ENCODE results near the gene NRXN3.
A peak's percentile ranks its signal among the peaks of the same experiment; 100 is the strongest.
"Not testable (repeated sequence)": the region's sequence is repeated elsewhere in the genome, so short reads cannot be mapped to it uniquely, and the experiment has no call there.

NRXN3 gene

DNA sequence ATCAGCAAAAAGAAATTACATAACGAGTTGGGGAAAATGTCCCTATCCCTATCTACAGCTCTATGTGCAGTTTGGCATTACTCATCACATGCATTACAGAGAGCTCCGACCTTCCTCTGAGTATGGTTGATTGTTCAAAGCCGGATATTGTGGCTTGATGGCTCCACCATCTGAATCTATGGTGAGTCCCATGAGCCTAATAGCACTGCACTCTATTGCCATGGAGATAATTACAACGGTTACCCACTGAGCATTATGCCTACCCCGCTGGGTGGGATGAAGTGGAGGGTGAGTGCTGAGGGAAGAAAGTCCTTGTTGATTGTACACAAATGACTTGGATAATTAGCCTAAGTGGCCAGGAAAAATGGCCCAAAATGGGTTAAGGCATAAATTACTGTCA, 800.5 kb downstream of the NRXN3 start:
- no peak for DNase-seq

DNA sequence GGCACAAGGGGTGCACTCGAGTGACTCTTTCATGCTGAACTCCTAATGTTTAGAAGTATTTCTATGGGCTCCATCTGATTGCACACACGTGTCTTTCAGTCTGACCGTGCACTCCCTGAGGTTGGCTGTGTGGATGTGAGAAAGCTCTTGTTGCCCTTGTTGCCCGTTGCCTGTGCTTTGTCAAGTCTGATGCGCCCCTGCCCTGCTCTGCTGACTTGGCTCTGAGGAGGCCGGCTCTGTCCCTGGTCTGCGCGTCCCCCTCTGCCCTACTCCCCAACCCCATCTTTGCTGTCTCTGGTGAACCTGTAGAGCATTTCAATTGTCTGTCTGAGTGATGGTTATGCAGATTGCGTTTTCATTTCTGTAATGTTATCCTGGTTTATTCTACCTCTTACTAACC, 802.3 kb downstream of the NRXN3 start:
- no peak for DNase-seq

DNA sequence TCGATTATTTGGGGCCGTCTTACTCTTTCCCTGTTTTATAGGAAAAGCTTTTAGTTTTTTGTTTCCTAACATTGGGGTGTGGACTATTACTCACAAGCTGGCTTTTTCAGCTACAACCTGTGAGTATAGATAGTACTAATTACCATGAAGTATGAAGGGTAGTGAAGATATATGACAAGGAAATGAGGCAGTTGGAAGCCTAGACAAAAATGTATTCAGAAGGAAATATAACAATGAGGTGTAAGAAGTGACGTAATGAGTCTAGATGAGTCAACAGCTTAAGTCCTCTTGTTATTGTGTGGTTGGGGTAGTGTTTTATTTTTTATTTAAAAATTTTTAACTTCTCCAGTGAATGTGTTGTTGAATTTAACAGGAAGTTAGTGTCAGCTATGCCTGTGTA, 804.5 kb downstream of the NRXN3 start:
- no peak for DNase-seq

DNA sequence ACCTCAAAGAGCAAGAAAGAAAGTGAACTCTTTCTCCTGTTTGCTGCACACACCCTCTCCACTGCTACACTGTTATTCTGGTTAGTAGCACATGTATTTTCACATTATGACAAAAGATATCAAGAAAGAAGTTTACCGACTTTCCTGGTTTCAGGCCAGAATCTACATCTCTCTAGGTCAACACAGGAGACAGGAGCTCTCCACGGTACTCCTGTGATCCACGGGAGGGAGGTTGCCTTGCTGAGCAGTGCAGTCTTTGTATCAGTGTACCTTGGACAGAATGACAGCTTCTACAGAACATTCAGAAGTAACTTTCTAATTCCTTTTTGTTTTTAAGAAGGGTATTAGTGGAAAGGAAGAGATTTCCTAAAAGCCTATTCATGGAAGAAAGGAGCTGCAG, 805.6 kb downstream of the NRXN3 start:
- DNase-seq: no peak

DNA sequence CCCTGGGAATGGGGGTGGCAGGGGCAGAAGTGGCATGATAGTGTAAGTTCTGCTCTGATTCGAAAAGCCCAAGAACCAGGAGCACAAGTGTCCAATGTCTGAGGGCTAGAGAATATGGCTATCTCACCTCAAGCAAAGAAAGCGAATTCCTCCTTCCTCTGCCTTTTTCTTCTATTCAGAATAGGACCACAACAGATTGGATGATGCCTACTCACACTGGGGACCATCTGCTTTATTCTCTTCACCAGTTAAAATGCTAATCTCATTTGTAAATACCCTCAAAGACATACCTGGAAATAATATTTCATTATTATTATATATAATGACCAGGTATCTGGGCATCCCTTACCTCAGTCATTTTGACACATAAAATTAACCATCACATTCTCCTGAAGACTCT, 808.7 kb downstream of the NRXN3 start:
- no peak for DNase-seq

DNA sequence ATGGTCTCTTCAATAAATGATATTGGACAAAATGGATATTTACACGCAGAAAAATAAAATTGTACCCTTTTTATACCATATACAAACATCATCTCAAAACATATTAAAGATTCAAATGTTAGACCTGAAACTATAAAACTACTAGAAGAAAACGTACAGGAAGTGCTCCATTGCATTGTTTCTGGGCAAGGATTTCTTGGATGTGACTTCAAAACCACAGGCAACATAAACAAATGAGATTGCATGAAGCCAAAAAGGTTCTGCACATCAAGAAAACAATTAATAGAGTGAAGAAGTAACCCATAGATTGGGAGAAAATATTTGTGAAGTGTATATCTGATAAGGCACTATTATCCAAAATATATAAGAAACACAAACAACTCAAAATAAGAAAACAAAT, 812.4 kb downstream of the NRXN3 start:
- no peak for DNase-seq

DNA sequence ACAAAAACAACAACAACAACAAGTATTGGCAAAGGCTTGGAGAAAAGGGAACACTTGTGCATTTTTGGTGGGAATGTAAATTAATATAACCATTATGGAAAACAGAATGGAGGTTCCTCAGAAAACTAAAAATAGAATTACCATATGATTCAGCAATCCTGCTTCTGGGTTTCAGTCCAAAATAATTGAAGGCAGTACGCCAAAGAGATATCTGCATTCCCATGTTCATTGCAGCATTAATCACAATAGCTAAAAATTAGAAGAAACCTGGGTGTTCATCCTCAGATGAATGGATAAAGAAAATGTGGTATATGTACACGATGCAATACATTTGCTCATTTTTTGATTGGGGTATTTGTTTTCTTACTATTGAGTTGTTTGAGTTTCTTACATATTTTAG, 813.0 kb downstream of the NRXN3 start:
- DNase-seq: no peak

DNA sequence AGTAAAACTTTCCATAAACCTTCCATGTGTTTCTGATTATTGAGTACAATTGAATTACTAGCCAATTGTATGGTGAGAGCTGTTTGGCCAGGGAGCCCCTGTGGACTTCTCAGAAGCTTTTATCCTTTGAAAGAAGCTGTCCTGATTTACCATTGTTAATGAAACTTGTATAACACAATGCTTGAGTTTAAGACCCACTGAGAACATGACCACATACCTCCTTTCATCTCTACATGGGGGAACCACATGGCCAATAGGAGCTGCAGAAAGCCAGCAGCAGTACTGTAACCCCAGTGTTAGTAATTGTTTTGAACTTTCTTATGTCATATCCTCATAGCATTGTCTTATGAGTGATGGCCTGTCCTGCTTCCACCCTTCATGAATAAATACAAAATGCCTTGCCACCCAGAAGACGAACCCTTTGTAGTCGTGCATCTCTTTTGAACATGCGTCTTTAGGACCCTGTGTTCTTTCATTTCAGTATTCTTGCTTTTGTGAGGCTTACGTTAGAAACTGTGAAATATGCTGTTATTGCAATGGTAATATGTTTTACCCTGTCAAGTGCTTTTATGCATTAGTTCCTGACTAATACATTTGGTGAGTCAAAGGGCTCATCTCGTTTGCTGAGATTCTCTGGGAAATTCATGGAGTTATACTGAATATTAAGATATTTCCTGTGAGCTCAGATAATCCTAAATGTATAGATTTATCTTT, 815.7 kb downstream of the NRXN3 start:
- no peak for DNase-seq

DNA sequence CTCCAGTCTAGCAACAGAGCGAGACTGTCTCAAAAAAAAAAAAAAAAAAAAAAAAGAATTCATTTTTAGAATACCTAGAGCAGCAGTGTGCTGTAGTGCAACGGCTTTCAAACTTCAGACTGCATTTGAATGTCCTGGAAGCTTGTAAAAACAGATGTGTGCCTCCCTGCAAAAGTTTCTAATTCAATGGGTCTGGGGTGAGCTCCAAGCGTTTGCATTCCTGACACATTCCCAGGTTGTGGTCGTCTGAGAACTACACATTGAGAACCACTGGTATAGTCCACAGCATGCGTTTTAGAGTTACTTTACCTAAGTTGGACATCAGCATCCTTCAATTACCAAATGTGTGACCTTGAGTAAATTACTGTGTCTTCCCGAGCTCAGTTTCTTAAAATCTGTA, 816.8 kb downstream of the NRXN3 start:
- DNase-seq: no peak

DNA sequence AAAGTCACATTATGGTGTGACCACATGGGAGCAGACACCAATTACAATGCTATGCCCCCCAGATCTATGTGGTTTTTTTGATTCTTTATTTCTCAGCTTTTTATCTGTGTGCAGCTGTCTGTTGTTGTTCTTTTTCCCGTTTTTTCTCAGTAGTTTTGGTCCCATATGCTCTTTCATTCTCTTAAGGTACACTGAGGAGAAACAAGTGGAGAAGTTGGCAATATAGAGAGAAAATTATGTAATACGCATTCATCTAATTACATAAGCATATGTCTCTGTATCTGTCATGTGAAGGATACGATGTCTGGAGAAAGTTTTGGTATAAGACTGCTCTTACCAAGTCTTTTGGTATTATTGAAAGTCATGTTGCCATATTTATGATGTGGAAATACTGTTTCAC, 819.0 kb downstream of the NRXN3 start:
- no peak for DNase-seq

DNA sequence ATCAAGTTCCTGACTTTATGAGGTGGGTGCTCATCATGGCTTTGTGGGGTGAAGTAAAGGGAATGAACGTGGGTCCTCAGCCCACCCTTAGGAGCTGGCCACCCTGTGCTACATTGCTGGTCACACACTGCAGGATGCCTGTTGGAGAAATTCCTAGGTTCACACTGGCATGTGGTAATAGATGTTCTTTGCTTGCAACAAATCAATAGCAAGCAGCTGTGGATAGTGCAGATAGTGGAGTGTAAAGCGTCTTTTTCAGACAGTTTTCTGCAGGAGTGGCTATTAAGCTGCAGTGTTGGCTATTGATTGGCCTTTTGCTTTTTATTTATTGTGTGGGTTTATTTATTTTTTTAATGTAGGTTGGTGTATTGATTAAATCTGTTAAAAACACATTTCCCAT, 822.7 kb downstream of the NRXN3 start:
- no peak for DNase-seq

DNA sequence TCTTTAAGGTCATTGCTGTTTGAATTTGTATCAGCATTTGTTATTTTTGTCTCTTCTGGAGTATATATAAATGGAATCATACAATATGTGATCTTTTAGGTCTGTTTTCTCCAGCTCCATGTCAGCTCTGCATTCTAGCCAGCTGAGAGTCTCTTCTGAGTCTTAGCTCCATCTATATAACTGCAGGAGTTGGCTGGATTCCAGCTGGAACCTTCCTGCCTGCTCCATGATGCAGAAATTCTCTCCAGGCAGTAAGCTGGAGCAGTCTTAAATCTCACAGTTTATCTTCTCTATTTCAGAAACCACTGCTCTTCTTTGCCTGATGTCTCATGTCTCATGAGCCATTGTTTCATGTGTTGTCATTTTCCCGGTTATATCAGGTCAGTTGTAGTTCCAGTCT, 827.6 kb downstream of the NRXN3 start:
- no peak for DNase-seq

DNA sequence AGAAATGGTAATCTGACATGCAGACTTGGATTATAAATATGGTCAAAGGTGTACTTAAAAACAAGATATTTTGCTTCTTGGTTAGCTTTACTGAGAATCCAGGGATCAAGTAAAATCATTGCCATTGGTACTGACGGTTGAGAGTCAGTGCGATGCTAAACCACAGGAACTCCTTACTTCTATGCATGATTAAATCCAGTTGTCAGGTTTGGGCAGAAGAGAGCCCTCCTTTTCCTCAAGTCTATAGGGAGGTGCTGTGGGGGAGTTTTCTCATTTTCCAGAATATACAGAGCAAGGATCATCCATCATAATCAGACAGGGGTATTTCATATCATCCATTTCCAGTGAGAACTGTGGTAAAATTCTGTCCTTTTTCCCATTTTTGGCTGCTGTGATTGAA, 839.1 kb downstream of the NRXN3 start:
- DNase-seq: no peak

DNA sequence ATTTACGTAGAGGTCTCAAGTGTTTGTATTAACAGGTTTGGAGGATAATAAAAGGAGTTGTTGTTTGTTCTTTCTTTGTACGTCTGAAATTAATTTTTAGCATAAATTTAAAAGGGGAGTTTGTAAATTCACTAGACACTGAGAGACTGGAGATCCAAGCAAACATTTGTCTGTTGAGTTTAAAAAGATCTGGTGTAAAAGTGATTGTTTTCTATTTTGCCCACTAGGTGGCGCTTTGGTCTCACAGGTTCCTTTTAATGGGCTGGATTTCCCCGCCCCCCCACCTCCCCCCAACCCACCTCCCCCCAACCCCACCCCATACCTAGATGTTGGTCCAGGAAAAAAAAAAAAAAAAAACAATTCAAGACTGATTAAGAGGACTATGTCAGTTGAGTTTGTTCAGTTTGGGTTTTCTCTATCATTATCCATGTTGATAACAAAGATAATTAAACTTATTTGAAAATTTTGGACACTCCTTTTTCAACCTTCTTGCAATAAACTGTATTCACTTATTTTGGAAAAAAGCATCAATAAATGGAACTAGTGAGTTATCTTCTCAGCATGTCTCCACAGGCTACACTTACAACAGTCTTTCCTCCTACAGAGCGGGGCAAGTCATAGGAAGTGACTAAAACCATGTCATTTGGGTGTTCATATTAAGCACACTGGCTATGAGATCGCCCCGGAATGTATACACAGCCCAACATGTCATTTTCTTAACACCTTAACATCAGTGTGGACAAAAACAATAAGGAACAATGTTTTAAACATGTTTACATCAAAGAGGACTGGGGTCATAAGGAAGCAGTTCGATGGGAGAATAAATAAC, 841.1 kb downstream of the NRXN3 start:
- DNase-seq: peak; percentile 10

DNA sequence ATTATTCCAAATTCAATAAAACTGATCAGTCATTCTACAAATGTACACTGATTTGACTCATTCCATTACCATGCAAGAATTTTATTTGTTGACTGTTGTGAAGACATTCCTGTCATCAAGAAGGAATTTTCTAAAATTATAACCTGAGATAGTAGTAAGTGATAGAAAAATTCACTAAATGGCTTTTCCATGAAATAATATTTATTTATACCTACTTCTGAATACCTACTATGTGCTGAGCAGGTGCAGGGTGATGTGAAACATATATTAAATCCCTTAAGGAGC, 841.7 kb downstream of the NRXN3 start:
- DNase-seq: no peak

DNA sequence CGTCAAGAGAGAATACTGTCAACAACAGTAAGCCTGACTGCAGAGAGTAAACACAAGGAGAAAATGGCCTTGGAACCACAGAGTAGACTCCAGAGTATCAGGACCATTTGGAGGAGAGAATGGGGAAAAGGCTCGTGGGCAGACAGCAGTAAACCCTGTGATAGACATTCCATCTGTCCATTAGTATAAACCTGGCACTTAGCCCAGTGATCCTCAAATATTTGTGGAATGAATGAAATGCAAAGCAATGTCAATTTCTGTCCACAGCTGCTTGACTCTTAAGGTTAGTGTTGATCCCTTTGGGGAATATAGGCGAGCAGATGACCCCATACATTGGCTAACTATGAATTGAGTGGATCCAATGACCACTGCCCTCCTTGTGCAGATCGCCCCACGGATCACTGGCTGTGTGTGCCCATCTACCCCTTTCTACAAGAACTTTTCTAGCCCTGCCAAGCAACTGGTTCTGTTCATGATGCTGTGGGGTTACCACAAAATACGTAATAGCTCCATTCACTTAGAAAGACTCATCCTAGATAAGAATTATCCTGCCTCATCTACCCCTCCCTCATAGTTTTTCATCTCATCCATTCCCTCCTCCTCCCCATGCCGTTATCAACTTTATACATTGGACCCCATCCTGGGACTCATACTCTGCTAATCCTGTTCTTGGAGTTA, 846.8 kb downstream of the NRXN3 start:
- no peak for DNase-seq

DNA sequence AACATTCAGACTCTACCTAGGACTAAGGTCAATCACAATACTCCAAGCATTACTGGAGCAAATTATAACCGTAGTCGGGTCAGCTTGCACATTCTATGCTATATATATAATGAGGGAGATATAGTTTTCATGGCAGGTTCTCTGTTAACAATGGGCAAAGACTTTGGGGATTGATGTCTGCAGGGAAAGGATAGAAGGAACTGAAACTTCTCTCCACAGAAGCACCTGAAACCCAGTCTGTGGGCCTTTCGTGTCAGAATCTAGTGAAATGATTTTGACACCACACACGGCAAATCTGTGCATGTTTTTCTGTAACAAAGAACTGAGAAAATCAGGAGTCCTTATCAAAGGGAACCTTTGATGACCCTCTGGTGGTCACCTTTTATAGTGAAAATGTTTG, 847.4 kb downstream of the NRXN3 start:
- no peak for DNase-seq

DNA sequence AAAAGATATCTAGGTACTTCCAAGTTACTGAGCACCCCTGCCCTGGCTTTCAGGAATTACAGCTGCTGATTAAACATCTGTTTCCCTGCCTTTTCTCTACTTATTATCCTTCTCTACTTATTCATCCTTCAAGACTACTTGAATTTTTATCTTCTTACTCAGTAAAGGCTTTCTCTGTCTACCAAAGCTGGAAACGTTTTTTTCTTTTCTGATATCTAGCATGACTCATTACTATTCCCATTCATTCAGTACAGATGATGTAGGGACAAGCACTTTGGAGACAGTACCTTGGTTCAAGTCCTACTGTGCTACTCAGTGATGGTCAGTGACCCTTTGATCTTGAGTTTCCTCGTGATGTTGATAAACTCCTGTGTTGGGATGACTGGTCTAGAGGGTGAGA, 848.7 kb downstream of the NRXN3 start:
- DNase-seq: no peak

DNA sequence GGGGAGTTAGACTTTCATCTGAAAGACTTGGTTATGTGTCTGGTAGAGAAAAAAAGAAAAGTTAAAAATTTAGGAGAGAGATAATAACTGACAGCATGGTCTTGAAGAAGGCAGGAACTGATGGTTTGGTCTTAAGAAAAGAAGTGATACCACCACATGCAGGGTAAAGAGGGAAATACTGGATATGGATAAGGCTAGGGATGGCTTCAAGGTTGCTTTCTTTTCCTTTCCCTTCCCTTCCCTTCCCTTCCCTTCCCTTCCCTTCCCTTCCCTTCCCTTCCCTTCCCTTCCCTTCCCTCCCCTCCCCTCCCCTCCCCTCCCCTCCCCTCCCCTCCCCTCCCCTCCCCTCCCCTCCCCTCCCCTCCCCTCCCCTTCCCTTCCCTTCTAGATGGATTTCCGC, 849.7 kb downstream of the NRXN3 start:
- not testable (repeated sequence) for DNase-seq

DNA sequence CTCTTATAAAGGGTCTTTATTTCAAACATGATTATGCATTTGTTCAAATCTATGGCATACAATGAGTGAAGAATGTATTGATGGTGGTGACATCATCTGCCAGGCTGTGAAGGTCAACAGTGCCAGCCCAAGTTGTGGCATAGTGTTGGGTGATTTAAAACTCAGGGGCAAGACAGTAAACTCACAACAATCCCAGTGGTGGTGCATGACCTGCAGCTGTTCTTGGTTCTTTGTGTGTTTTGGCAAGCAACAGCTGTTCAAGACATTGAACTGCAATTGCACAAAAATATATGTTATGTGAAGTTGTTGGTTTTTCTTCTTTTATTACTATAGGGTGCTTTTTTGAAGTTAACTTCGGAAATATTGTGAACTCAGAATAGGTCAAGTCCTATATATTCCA, 851.6 kb downstream of the NRXN3 start:
- no peak for DNase-seq

DNA sequence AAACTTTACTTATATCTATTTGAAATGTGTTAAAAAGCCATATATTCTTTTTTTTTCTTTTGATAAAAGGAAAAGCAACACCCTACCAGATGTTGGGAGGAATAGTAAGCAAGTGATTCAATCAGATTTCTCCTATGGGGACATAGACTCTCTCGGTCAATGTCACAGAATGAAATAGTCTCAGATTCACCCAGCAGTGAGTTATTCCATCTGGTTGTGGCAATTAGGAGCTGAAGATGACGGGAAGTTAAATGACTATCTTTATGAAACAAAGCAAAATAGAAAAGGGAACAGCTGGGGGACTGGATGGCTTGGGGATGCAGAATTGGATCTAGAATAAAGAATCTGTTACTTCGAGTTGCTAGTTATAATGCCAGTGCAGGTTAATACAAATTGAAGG, 857.0 kb downstream of the NRXN3 start:
- no peak for DNase-seq

DNA sequence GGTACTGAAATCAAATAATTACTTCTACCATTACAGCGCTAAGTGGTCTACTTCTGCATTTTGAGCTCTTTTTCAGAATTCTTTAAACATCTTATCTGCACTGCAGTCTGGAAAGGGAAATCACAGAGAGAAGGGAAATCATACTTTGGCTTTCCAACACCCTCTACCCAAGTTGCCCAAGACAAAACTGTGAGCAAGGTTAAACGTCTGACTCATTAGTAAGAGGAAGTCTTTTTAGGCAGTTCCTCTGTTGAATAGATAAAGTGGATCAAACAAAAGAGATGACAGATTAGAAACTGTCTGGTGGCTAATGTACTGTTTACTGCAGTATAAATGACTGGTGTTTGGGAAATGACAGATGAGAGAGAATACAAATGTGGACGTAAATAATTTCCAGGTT, 858.1 kb downstream of the NRXN3 start:
- DNase-seq: no peak

DNA sequence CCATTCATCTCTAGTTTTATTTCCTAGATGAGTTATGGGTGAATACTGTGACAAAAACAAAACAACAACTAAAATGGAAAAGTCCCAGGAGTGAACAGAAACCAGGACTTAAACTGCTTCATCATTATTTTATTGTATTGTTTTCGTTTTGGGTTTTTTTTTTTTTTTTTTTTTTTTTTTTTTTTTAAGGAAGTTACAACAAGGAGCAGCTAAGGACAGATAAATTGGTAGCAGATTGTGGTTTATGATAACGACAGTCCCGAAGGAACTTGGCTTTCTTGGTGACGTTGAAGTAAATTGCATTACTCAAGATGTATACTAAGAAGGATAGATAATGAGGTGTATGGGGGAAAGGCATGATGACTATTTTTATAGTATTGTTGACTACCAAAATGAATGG, 866.3 kb downstream of the NRXN3 start:
- no peak for DNase-seq

DNA sequence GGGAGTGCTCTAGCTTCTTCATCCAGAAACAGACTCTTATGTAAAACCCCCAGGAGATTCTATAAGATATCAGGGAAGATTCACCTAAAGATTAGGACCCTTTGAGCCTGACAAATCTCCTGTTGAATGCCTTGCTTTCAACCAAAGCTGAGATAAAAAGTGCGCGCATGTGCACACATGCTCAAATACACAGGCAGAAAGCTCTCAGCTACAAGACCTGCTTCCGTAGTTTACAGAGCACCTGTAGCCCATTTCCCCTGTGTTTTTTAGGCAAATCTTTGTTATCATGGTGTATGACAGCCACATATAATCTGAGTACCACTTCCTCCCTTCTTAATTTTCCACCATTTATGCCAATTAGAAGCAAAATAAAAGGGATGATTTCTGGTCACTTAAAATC, 866.9 kb downstream of the NRXN3 start:
- DNase-seq: no peak

Measured in NCI-H2029 treated with DMSO at 0.1 percent for 48 hours (cell line).